HFFc6 (cell line): Measurements from ENCODE around the gene CTTNBP2NL. TPM values are rescaled to one million over a fixed set of nuclear protein-coding genes. Genes with fewer than 3 reads are reported as not detected.
"Not testable (repeated sequence)": the region's sequence is repeated elsewhere in the genome, so short reads cannot be mapped to it uniquely, and the experiment has no call there.

Experiments used
- DNase-seq: peaks from one replicate; pipeline ENCODE4 v3.0.0-alpha.2; 2018
- H3K27ac Mint-ChIP-seq: 2 replicates; pipeline ENCODE4 v1.8.0; 2020; ENCODE audit warnings: mild to moderate bottlenecking, mixed read lengths
- H3K27me3 Mint-ChIP-seq: 2 replicates; pipeline ENCODE4 v1.8.0; 2021; ENCODE audit warnings: mild to moderate bottlenecking, moderate library complexity, mixed read lengths; ENCODE audit not compliant: insufficient read depth
- H3K36me3 Mint-ChIP-seq: 2 replicates; pipeline ENCODE4 v1.8.0; 2021; ENCODE audit warnings: low read depth, mixed read lengths
- H3K4me1 Mint-ChIP-seq: 2 replicates; pipeline ENCODE4 v1.8.0; 2020; ENCODE audit warnings: low read depth, mixed read lengths
- H3K4me3 Mint-ChIP-seq: 2 replicates; pipeline ENCODE4 v1.8.0; 2020; ENCODE audit warnings: mild to moderate bottlenecking, moderate library complexity, mixed read lengths
- H3K9me3 Mint-ChIP-seq: 2 replicates; pipeline ENCODE4 v1.8.0; 2020; ENCODE audit warnings: mild to moderate bottlenecking, mixed read lengths
- CTCF ChIP-seq: fragments of 200-600 bp; sonication (generic); IDR thresholded peaks from 2 replicates; pipeline ENCODE4 v1.5.0; 2021; ENCODE audit warnings: antibody characterized with exemption, mild to moderate bottlenecking
- total RNA-seq, 6 experiments: library from RNA; stranded (reverse); fragmentation: NEBNext Ultra II Directional; extraction: Animal tissue kit (Norgen Biotek cat#: 25700); gene quantifications; 2 replicates in 1 of 6; 3 replicates in 5 of 6; pipeline ENCODE4 v1.2.3, GENCODE V29; 2021

The CTTNBP2NL gene
- total RNA-seq, 6 experiments from 2014 or later: 71.9 to 80.8 (median 76.5) TPM

- H3K36me3 Mint-ChIP-seq: peaks cover 13% of the 10 kb centered on the region
- H3K4me3 Mint-ChIP-seq: no peak overlapping the region
- TF ChIP-seq CTCF: no peak
- peaks cover 74% of the 10 kb centered on the region for H3K4me1 Mint-ChIP-seq
- H3K9me3 Mint-ChIP-seq: no peaks in the 10 kb centered on the region
- no peak for DNase-seq
- H3K27me3 Mint-ChIP-seq: peaks cover 3% of the 10 kb centered on the region
- peak overlapping the region; percentile 22; the same call in 1 of the 2 replicates for H3K27ac Mint-ChIP-seq
Measured at GRCh38 chr1:112461200-112461871, 65.3 kb downstream of the CTTNBP2NL start.

- no peak for DNase-seq
- Mint-ChIP-seq H3K9me3 (no peaks in the 10 kb centered on the region), H3K36me3 (no peaks in the 10 kb centered on the region; the same call in 1 of the 2 replicates), H3K4me3 (no peak overlapping the region), H3K27me3 (peaks cover 3% of the 10 kb centered on the region), H3K4me1 (peaks cover 72% of the 10 kb centered on the region), H3K27ac (no peak overlapping the region)
- no peak for TF ChIP-seq CTCF
Measured at GRCh38 chr1:112462953-112463279, 66.9 kb downstream of the CTTNBP2NL start.

GRCh38 chr1:112464501-112464900 is 68.5 kb downstream of the CTTNBP2NL start:
- TF ChIP-seq CTCF: no peak
- no peak for DNase-seq
- Mint-ChIP-seq H3K4me3 (no peak overlapping the region), H3K4me1 (peaks cover 62% of the 10 kb centered on the region), H3K27me3 (peaks cover 3% of the 10 kb centered on the region), H3K36me3 (no peaks in the 10 kb centered on the region; the same call in 1 of the 2 replicates), H3K9me3 (no peaks in the 10 kb centered on the region), H3K27ac (peak overlapping the region; percentile 82)

GRCh38 chr1:112465122-112465521 is 69.1 kb downstream of the CTTNBP2NL start:
- Mint-ChIP-seq H3K9me3 (no peaks in the 10 kb centered on the region), H3K27ac (peak overlapping the region; percentile 82), H3K36me3 (no peaks in the 10 kb centered on the region; the same call in 1 of the 2 replicates), H3K27me3 (peaks cover 3% of the 10 kb centered on the region), H3K4me1 (peaks cover 55% of the 10 kb centered on the region), H3K4me3 (peak overlapping the region; percentile 88)
- DNase-seq: peak; percentile 0
- no peak for TF ChIP-seq CTCF

GRCh38 chr1:112466078-112466660 is 70.2 kb downstream of the CTTNBP2NL start:
- H3K27me3 Mint-ChIP-seq: peaks cover 3% of the 10 kb centered on the region
- peak; percentile 94 for DNase-seq
- no peaks in the 10 kb centered on the region for H3K9me3 Mint-ChIP-seq
- no peaks in the 10 kb centered on the region; the same call in 1 of the 2 replicates for H3K36me3 Mint-ChIP-seq
- H3K4me3 Mint-ChIP-seq: peak overlapping the region; percentile 88
- peaks cover 45% of the 10 kb centered on the region for H3K4me1 Mint-ChIP-seq
- H3K27ac Mint-ChIP-seq: peak overlapping the region; percentile 82
- peak; percentile 94 for TF ChIP-seq CTCF

- H3K4me1 Mint-ChIP-seq: peaks cover 23% of the 10 kb centered on the region
- not testable (repeated sequence) for H3K27ac Mint-ChIP-seq, H3K4me3 Mint-ChIP-seq, H3K27me3 Mint-ChIP-seq, H3K36me3 Mint-ChIP-seq, H3K9me3 Mint-ChIP-seq, DNase-seq
Measured at GRCh38 chr1:112470324-112470723, 74.3 kb downstream of the CTTNBP2NL start.
